HG03558 (cell line): ENCODE results near the gene HSD17B14.

ENCODE experiments used
- ATAC-seq: cut with Tn5 transposase; IDR thresholded peaks from one replicate; pipeline ENCODE4 v1.9.1; 2021; ENCODE audit warnings: moderate number of reproducible peaks; ENCODE audit not compliant: unreplicated experiment; ENCODE audit errors: extremely low read depth

HSD17B14 gene

GRCh38 chr19:48835734-48836088 lies 580 bp downstream of the HSD17B14 start:
- ATAC-seq, result no peak

GRCh38 chr19:48833977-48834376 lies 2.3 kb downstream of the HSD17B14 start:
- ATAC-seq, result no peak

- no peak for ATAC-seq
Observed at GRCh38 chr19:48833049-48833448, 3.2 kb downstream of the HSD17B14 start.

DNA sequence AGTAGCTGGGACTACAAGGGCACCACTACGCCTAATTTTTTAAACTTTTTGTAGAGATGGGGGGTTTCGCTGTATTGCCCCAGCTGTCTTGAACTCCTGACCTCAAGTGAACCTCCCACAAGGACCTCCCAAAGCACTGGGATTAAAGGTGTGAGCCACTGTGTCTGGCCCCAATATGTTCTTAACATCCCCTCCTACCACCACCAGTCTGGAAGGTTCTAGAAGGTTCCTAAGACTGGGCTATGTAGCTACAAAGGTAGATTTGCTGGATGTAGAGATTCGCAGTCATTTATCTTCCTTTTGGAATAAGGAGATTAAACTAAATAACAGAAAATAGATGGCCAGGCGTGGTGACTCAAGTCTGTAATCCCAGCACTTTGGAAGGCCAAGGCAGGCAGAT lies 5.3 kb downstream of the HSD17B14 start:
- no peak for ATAC-seq

GRCh38 chr19:48830088-48830487 lies 6.2 kb downstream of the HSD17B14 start:
- ATAC-seq, result no peak

DNA sequence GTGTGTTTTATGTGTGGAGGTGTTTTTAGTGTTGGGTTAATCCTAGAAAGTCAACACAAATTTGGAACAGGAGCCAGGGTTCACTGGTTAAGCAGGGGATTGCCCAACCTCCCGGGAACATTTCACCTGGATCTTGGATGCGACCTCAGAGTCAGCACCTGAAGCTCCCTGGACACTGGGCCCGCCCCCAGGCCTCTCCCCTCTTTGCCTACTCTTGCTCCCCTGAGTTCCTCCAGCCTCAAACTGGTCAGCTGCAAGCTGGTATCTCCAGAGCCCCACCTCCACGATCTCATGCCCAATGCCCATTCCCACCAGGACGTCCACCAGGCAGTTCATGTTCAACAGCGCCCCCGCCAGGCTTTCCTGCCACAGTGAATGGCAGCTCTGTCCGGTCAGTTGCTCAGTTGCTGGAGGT lies 9.7 kb downstream of the HSD17B14 start:
- ATAC-seq, result no peak

GRCh38 chr19:48822514-48822913 lies 13.8 kb downstream of the HSD17B14 start:
- no peak for ATAC-seq

GRCh38 chr19:48821633-48822032 lies 14.7 kb downstream of the HSD17B14 start:
- ATAC-seq, result no peak

DNA sequence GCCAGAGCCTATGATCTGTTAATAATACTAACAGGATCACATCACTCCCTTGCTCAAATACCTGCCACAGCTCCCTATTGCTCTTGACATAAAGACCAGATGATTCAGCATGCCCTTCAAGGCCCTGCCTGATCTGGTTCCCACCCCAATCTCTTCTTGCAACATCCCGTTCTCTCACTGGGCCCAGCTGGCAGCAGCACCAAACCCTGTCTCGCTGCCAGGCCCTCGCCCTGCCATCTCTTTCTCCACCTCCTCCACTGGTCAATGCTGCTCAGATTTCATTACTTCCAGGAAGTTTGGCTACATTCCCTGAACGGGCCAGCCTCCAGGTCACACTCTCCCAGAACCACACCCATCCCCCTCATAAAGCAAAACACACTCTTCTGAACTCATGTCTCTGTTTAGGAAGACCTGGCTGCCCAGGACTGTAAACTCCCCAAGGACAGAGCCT lies 16.9 kb downstream of the HSD17B14 start:
- ATAC-seq, result no peak

DNA sequence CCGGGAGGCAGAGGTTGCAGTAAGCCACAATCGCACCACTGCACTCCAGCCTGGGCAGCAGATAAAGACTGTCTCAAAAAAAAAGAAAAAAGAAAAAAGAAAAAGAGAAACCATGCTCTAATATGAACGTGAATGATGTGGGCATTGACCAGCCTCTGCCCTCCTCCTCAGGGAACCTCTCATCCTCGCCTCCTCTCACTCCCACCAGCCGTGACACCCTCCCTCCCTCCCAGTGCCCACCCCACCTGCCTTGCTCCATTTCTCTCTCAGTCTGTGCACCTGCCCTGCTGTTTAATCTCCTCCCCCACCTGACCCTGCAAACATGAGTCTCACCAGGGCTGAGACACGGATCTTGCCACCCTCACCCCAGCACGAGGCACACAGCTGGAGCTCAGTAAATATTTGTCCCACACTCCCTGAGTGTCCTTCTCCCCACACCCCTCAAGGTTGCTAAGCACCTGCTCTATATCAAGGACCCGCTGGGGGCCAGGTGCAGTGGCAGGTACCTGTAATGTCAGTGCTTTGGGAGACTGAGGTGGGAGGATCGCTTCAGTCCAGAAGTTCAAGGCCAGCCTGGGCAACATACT lies 18.0 kb downstream of the HSD17B14 start:
- no peak for ATAC-seq

DNA sequence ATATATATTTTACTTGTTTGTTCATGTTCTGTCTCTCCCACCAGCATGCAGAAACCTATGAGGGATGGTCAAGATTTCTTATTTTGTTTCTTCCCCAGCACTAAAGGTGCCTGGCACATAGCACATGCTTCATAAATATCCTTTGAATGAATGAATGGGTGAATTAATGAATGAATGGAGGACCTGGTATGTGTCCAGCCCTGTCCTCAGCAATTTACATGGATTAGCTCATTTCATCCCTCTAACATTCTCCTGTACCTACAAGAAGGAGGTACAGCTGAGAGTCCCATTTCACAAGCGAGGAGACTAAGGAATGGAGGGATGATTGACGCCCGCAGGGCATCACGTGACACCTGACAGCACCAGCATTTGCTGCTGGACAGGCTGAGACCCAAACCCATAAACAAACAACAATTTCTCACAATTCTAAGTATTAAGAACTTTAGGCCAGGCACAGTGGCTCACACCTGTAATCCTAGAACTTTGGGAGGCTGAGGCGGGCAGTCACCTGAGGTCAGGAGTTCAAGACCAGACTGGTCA lies 18.6 kb downstream of the HSD17B14 start:
- no peak for ATAC-seq

- no peak for ATAC-seq
Observed at GRCh38 chr19:48815870-48816501, 20.3 kb downstream of the HSD17B14 start.

- no peak for ATAC-seq
Observed at GRCh38 chr19:48814895-48815294, 21.4 kb downstream of the HSD17B14 start.

DNA sequence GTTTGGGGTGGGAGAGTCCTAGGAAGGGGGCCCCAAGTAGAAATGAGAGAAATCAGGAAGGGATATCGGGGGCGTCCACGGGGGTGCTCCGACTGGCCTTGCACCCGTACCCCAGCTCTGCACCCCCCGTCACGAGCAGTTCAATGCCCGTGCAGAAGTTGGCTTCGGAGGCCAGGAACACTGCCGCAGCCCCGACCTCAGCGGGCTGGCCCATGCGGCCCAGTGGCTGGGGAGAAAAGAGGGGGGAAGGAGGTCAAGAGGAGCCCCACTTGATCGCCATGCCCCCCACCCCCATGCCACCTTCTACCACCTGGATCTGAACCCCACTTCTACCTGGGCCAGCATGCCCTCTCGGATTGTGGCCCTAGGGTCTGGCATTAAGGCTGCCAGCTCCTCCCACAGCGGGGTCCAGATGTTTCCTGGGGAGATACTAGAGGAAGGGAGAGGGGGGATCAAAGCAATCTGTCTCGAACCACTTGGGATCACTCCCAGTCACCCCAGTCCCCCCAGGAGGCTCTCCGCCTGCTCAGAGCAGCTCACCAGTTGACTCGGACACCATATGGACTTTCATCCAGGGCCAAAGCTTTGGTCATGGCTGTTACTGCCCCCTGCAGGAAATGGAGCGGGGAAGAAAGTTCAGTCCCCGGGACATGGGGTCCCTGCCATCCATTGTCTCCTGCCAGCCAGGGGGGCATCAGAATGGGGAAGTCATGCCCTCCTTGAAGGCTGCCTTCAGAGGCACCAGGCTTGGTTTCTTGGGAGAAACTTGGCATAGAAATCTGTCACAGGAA lies 23.0 kb downstream of the HSD17B14 start:
- no peak for ATAC-seq

GRCh38 chr19:48812094-48812929 lies 24.0 kb downstream of the HSD17B14 start:
- ATAC-seq, result no peak

DNA sequence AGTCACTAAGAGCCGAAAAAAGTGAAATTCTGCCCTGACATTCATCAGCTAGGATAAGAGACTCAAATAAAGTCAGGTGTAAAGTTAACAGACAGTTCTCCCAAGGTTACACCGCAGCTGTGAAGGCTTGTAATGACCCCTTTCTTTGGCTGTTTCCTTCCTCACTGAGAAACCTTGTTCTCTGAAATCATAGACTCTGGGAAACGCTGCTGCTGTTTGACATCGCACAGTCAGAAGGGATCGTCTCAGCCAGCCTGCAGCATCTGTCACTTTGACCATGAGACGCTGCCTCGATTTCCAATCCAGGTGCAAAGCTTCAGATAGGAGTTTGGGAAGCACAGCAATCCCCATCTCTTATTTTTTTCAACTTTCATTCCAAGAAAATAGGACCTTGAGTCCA lies 26.1 kb downstream of the HSD17B14 start:
- no peak for ATAC-seq

DNA sequence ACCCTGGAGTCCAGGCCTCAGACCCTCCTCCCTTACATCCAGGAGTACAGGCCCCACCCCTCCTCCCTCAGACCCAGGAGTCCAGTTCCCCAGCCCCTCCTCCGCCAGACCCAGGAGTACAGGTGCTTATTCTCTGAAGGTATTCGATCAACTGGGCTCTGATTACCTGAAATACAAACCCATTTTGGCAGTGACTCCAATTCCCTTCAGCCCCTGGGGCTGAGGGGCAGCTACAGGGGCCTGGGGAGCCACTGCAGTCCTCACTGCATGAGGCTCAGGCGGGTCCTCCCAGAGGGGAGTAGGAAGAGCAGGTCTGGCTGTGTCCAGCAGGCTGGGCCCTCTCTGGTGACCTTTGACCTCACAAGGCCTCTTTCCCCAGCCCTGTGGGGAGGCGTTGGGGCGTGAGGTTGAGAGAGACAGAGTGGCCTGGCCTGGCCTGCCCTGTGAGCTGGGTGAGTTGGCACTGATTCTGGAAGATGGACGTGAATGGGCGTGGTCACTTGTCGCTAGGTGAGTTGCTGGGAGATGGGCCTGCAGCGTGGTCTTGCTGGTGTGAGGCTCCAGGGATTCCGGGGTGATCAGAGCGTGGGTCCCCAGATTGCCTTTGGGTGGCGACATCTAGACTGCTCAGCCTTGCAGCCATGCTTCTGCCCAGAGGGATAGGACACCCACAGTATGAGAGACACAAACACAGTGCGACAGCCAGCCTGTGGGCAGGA lies 28.5 kb downstream of the HSD17B14 start:
- ATAC-seq, result no peak

GRCh38 chr19:48806818-48807589 lies 29.3 kb downstream of the HSD17B14 start:
- ATAC-seq, result no peak

GRCh38 chr19:48806518-48806817 lies 29.8 kb downstream of the HSD17B14 start:
- ATAC-seq, result no peak
